Brain microvascular endothelial cell (primary cell): Measurements from ENCODE around the gene BBS10.

ENCODE experiments used
- DNase-seq: peaks from one replicate; pipeline ENCODE4 v3.0.0-alpha.2; 2020
- H3K27ac ChIP-seq: fragments of 250-450 bp; sonication (Bioruptor Pico); 2 replicates; pipeline ENCODE4 v1.5.1; 2020; ENCODE audit warnings: mild to moderate bottlenecking, moderate library complexity
- H3K27me3 ChIP-seq: fragments of 250-450 bp; sonication (Bioruptor Pico); replicated peaks from 2 replicates; pipeline ENCODE4 v1.5.1; 2020; ENCODE audit warnings: mild to moderate bottlenecking
- H3K36me3 ChIP-seq: fragments of 250-450 bp; sonication (Bioruptor Pico); replicated peaks from 2 replicates; pipeline ENCODE4 v1.5.1; 2020; ENCODE audit warnings: mild to moderate bottlenecking
- H3K4me3 ChIP-seq: 2 replicates; pipeline ENCODE4 v1.5.1; 2011; ENCODE audit warnings: low read depth, mild to moderate bottlenecking, control low read depth, low read length, moderate library complexity
- CTCF ChIP-seq: IDR thresholded peaks from 2 replicates; pipeline ENCODE4 v1.5.1; 2011; ENCODE audit warnings: low read depth, mild to moderate bottlenecking, moderate library complexity, low read length, control low read depth, inconsistent platforms; ENCODE audit errors: missing control alignments
- in situ Hi-C: cut with HindIII; loops from 2 replicates; pipeline ENCODE4 v1.10.0; 2017; ENCODE audit warnings: low sequenced_read_pairs, low pct_ligation_motif_present

BBS10 gene

GRCh38 chr12:76312315-76312714 is 35.9 kb downstream of the BBS10 start:
- no peak for DNase-seq
- H3K36me3 ChIP-seq = no peaks in the 10 kb centered on the region
- in situ Hi-C loops = no loop called here
- no peak for TF ChIP-seq CTCF
- no peak overlapping the region for H3K27ac ChIP-seq
- no peaks in the 10 kb centered on the region for H3K27me3 ChIP-seq
- no peak overlapping the region for H3K4me3 ChIP-seq

DNA sequence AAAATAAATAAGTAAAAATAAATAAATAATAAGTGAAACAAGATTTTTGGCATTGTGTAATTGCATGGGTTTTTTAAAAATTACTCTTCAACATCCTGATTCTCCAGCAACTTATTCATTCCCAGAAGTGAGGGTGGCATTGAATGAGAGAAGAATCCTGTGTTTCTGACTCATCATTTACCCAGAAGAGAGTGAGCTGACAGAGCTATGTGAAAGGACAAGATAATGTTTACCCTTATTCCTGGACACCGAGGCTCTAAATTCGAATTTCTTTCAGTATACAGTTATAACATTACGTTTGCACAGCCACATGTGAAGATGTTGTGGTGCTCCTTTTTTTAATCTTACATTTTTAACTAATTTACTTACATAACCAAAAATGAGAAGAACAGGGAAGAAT is 36.4 kb downstream of the BBS10 start:
- peak; percentile 25 for DNase-seq
- H3K4me3 ChIP-seq = no peak overlapping the region
- no peak for TF ChIP-seq CTCF
- H3K36me3 ChIP-seq = no peaks in the 10 kb centered on the region
- in situ Hi-C loops = no loop called here
- H3K27ac ChIP-seq = no peak overlapping the region
- no peaks in the 10 kb centered on the region for H3K27me3 ChIP-seq

DNA sequence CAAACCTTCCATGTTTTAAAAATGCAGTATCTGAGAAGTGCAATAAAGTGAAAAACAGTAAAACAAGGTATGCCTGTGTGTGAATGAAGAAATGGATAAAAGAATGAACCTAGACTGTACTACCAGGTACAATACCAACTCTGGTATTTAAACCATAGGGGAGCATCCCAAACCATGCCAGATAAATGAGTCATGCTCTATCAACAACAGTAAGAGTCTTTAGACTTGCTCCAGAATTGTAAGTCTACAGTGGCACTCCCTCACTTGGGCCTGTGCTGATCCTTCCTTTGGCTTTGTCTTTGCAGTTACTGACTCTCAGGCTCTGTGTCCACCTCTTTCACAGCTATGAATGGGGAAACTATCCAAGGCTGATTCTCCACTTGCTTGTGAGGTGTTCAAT is 38.1 kb downstream of the BBS10 start:
- DNase-seq = peak; percentile 53
- Histone ChIP-seq H3K4me3 (no peak overlapping the region), H3K27me3 (no peaks in the 10 kb centered on the region), H3K27ac (no peak overlapping the region), H3K36me3 (no peaks in the 10 kb centered on the region)
- no peak for TF ChIP-seq CTCF
- in situ Hi-C loops = no loop called here

DNA sequence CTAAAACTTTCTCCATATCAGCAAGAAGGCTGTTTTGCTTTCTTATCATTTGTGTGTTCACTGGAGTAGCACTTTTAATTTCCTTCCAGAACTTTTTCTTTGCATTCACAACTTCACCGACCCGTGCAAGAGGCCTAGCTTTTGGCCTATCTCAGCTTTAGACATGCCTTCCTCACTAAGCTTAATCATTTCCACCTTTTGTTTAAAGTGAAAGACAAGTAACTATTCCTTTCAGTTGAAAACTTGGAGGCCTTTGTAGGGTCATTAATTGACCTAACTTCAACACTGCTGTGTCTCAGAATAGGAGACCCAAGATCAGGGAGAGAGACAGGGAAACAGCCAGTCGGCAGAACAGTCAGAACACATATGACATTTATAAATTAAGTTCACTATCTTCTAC is 39.3 kb downstream of the BBS10 start:
- no peak overlapping the region for H3K4me3 ChIP-seq
- in situ Hi-C loops = no loop called here
- DNase-seq = no peak
- no peaks in the 10 kb centered on the region for H3K36me3 ChIP-seq
- H3K27ac ChIP-seq = no peak overlapping the region
- no peaks in the 10 kb centered on the region for H3K27me3 ChIP-seq
- TF ChIP-seq CTCF = no peak

DNA sequence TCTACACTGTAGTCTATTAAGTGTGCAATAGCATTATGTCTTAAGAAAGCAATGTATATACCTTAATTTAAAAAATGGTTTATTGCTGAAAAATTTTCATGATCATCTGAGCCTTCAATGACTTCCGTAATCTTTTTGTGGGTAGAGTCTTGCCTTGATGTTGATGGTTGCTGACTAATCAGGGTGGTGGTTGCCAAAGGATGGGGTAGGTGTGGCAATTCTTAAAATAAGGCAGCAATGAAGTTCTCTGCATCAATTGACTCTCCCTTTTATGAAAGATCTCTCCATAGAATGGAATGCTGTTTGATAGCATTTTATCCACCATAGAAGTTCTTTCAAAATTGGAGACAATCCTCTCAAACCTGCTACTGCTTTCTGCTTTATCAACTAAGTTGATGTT is 41.1 kb downstream of the BBS10 start:
- Histone ChIP-seq H3K36me3 (peaks cover 3% of the 10 kb centered on the region), H3K4me3 (no peak overlapping the region), H3K27me3 (no peaks in the 10 kb centered on the region), H3K27ac (no peak overlapping the region)
- in situ Hi-C loops = no loop called here
- TF ChIP-seq CTCF = no peak
- DNase-seq = no peak

DNA sequence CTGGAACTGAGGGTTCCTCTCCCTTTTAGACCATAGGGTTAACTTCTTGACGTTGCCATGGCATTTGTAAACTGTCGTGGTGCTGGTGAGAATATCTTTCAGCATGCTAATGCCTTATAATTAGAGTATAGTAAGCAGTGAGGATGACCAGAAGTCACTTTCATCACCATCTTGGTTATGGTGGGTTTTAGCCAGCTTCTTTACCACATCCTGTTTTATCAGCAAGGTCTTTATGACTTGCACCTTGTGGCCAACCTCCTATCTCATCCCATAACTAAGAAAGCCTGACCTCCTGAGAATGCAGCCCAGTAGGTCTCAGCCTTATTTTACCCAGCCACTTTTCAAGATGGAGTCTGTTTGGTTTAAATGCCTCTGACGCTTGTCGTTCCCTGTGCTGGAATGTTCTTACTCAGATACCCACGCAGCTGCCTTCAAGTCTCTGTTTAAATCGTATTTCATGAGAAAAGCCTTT is 44.2 kb downstream of the BBS10 start:
- Histone ChIP-seq H3K36me3 (peaks cover 4% of the 10 kb centered on the region), H3K27me3 (no peaks in the 10 kb centered on the region), H3K4me3 (no peak overlapping the region), H3K27ac (no peak overlapping the region)
- in situ Hi-C loops = no loop called here
- DNase-seq = no peak
- TF ChIP-seq CTCF = no peak
